GM12872 (cell line): Measurements from ENCODE around the gene PKP1.

ENCODE experiments used
- CTCF ChIP-seq: IDR thresholded peaks from 3 replicates; pipeline ENCODE4 v1.5.1; 2011; ENCODE audit warnings: low read depth, mild to moderate bottlenecking, low read length, moderate library complexity; ENCODE audit not compliant: insufficient read depth

PKP1 gene

DNA sequence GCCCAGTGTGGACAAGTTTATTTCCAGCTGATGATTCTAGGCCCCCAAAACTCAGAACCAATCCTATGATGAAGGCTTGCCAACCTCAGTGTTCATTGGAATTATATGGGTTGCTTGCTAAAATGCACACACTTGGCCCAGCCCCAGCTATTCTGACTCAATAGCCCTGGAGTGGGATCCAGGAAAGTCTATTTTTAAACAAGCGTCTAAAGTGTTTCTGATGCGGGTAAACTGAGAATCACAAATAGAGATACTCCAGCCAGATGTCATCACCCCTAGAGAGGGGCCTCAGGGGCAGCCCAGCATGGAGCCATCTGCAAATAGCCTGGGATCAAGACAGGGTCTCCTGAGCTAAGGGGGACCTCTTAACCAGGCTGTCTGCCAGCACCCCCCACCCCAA lies 46.0 kb downstream of the PKP1 start:
- TF ChIP-seq CTCF, result no peak

DNA sequence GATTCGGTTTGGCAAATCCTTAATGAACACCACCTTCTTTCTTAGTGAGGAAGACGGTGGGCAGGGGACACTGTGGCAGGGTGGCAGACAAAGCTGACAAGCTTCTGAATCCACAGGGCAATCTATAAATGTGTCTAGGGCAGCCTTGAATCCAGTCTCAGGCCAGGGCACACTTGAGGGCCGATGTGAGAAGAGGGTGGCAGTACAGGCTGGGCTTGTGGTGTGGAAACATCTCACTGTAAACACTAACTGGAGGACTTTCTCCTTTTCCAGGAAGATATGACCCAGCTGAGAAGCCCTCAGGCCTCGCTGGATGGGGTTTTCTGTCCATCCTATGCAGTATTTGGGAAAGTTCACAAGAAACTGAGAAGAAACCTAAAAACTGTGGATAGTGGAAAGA lies 46.5 kb downstream of the PKP1 start:
- no peak for TF ChIP-seq CTCF

DNA sequence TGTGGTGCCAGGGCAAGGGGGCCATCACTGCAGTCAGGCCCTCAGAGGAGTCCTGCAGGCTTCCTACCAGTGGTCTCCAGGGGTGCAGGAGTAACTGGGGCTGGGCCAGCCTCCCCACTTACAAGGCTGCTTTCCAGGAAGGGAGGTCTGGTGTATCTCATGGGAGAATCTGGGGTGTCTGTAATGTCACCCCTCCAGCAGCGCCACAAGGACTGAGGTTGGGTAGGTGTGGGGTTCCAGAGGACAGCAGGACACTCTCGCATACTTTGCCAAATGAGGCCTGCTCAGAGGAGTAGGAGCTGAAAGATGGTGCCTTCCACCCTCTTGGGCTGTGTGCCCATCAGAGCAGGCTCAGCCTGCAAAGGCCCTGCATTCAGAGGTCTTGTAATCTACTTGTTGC lies 47.2 kb downstream of the PKP1 start:
- no peak for TF ChIP-seq CTCF

DNA sequence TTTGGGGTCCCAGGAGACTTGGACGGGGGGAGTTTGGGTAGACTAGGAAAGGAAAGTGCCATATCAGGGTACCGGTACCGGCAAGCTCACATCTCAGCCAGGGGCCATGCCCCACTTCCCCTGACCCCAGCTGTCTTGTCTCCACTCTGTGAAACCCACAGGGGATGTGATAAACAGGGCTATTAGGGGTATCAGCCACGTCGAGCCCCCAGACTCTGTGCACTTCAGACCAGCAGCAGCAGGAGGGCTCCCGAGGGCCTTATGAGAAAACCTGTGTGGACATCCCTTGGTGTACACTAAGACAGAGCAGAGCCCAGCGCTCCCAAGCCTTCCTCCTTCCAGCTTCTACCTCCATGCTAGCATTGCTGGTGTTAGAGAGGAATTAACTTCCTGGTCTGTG lies 47.9 kb downstream of the PKP1 start:
- no peak for TF ChIP-seq CTCF

DNA sequence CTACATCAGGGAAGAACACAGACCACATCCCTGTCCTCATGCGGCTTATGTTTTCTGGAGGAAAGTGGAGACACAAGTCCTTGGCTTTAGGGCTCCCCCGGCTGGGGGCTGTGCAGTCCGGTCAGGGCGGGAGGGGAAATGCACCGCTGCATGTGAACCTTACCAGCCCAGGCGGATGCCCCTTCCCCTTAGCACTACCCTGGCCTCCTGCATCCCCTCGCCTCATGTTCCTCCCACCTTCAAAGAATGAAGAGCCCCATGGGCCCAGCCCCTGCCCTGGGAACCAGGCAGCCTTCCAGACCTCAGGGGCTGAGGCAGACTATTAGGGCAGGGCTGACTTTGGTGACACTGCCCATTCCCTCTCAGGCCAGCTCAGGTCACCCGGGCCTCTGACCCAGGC lies 48.7 kb downstream of the PKP1 start:
- no peak for TF ChIP-seq CTCF

- no peak for TF ChIP-seq CTCF
These were observed 49.5 kb downstream of the PKP1 start for GRCh38 chr1:201332616-201333335.

- no peak for TF ChIP-seq CTCF
These were observed 51.2 kb downstream of the PKP1 start for GRCh38 chr1:201334325-201335173.
